ENCODE results near the gene GIPR. TPM values are rescaled to one million over a fixed set of nuclear protein-coding genes. Genes with fewer than 3 reads are reported as not detected.

GIPR gene
- total RNA-seq, 1 donor from 2014 or later, result 7.5 TPM

DNA sequence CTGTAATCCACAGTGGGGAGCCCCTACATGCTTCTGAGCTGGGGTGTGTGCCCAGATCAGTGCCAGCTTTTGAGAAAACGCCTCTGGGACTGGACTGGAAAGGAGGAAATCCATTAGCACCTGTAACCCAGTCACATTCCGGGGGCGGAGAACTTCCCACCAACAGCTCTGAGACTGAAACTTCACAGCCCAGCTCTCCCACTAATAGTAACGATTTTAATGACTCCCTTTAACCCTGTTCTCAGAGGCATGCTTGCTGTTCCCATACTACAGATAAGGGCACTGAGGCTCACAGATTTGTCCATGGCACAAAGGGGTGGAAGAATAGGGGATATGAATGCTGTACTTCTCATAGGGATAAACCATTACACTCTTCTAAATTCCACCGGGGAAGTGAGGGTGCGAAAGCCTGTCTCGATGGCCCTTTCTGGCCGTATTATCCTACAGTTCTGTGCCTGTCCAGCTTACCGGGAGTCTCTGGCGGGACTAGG, 61.8 kb downstream of the GIPR start:
- Histone ChIP-seq H3K27me3 (ENCODE audit: low read depth) (no peaks in the 10 kb centered on the region), H3K36me3 (no peaks in the 10 kb centered on the region), H3K4me1 (peaks cover 24% of the 10 kb centered on the region), H3K9me3 (no peaks in the 10 kb centered on the region), H3K4me3 (peak overlapping the region; percentile 74), H3K27ac (peak overlapping the region; percentile 70)
- no peak for TF ChIP-seq CTCF (IDR thresholded peaks at IDR 0.05)
- DNase-seq (no peak), ATAC-seq (peak in 1 of 2 donors; percentile 30)
- intact Hi-C loops (cut with DNase I), result no loop called here

DNA sequence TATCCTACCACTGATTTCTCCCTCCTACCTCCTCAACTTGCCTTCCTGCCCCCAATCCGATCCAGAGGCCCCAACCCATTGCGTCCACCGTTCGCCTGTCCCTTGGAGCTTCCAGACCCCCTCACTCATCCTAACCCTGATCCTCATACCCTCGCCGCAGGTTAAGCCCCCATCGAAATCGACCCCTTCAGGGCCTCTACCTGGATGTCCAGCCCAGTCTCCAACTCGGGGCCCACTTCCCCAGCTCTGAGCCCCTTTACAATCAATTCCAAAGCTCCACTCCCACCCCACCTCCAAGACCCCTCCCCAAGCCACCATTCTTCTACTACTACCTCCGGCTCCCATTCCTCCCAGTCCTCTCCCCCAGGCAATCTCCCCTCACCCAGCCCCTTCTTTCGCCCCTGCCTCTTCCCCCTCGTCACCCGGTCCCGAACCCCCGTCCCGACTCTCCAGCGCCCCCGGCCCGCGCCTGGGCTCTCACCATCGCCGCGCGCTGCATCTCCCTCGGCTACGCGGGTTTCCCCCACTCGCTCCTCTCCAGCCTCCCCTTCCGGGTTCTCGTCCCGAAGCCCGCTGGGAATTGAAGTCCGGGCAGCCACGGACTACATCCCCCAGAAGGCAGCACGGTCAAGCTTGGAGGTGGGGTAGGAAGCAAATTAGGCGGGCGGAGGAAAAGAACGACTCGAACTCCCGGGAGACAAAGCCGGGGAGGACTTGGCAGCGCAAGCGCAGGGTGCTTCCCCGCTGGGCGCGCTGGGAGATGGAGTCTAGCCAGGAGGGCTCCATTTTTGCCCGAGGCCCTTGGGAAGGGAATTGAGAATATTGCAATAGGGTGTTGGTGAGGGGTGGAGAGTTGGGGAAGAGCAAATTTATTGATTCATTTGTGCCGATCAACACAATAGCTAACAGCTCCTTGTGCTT, 62.6 kb downstream of the GIPR start, which contains the start of gene FBXO46:
FBXO46 (minus strand) TSS at position 529 of the 921 bp plus-strand sequence. CDS start 17,401 bp downstream, outside the sequence.
- Histone ChIP-seq H3K36me3 (no peaks in the 10 kb centered on the region), H3K4me1 (peaks cover 24% of the 10 kb centered on the region), H3K4me3 (peak within 1 kb of the TSS; percentile 74), H3K27me3 (ENCODE audit: low read depth) (no peaks in the 10 kb centered on the region), H3K9me3 (no peaks in the 10 kb centered on the region), H3K27ac (peak within 1 kb of the TSS; percentile 70)
- DNase-seq, result peak; percentile 97
- no peak for TF ChIP-seq CTCF (IDR thresholded peaks at IDR 0.05)
- intact Hi-C loops (cut with DNase I), result no loop called here
- ATAC-seq, result peak; percentile 98 to 99

Small RNA genes lying within 50 kb of the gene (microRNA-seq; reads per million reads assigned to microRNA genes)
- gene MIR330 (ENCODE audit: borderline number of aligned reads), result 87.5 reads per million, percentile 49 among the genes with 10 or more reads in this experiment
- not detected for gene MIR642A (ENCODE audit: borderline number of aligned reads)
- gene MIR642B (ENCODE audit: borderline number of aligned reads), result not detected

Other genes starting within 250 kb of the GIPR start
- gene ERCC1, start 244.3 kb upstream of the GIPR start, total RNA-seq, result 41.6 TPM
- gene FOSB, start 200.2 kb upstream of the GIPR start, total RNA-seq, result 18.0 TPM
- 16.2 TPM for gene RTN2, start 171.2 kb upstream of the GIPR start, total RNA-seq
- gene PPM1N, start 169.8 kb upstream of the GIPR start, total RNA-seq, result 1.8 TPM
- 190 TPM for gene VASP, start 160.7 kb upstream of the GIPR start, total RNA-seq
- 11.3 TPM for gene OPA3, start 83.4 kb upstream of the GIPR start, total RNA-seq
- 10.5 TPM for gene GPR4, start 66.0 kb upstream of the GIPR start, total RNA-seq
- 51.4 TPM for gene EML2, start 28.8 kb upstream of the GIPR start, total RNA-seq
- 229 TPM for gene SNRPD2, start 23.7 kb downstream of the GIPR start, total RNA-seq
- 5.0 TPM for gene QPCTL, start 24.4 kb downstream of the GIPR start, total RNA-seq
- 19.3 TPM for gene FBXO46, start 62.7 kb downstream of the GIPR start, total RNA-seq
- not detected for gene MEIOSIN, start 65.2 kb downstream of the GIPR start, total RNA-seq
- gene SIX5, start 101.0 kb downstream of the GIPR start, total RNA-seq, result 16.8 TPM
- gene DMPK, start 114.3 kb downstream of the GIPR start, total RNA-seq, result 42.6 TPM
- 47.4 TPM for gene DMWD, start 124.6 kb downstream of the GIPR start, total RNA-seq
- gene RSPH6A, start 147.1 kb downstream of the GIPR start, total RNA-seq, result 0.21 TPM
- gene SYMPK, start 194.9 kb downstream of the GIPR start, total RNA-seq, result 73.1 TPM
- 0.68 TPM for gene FOXA3, start 196.1 kb downstream of the GIPR start, total RNA-seq
- gene IRF2BP1, start 217.9 kb downstream of the GIPR start, total RNA-seq, result 21.4 TPM
- 7.5 TPM for gene MYPOP, start 234.4 kb downstream of the GIPR start, total RNA-seq
- not detected for gene NANOS2, start 246.6 kb downstream of the GIPR start, total RNA-seq

Data from lower lobe of right lung (tissue), 2 donors.